Neural cell (in vitro differentiated cells): ENCODE results near the gene RUFY4. TPM values are rescaled to one million over a fixed set of nuclear protein-coding genes. Genes with fewer than 3 reads are reported as not detected.

ENCODE experiments used
- H2AFZ ChIP-seq: fragments of 200-600, 300-800 bp; sonication (generic), shearing (Covaris generic); 2 replicates; pipeline ENCODE4 v1.6.0; 2014; ENCODE audit warnings: low read depth, mild to moderate bottlenecking, antibody characterized with exemption, low read length, moderate library complexity
- H3F3A ChIP-seq: fragments of 200-600 bp; shearing (Covaris generic); 2 replicates; pipeline ENCODE4 v1.6.1; 2016; ENCODE audit warnings: mild to moderate bottlenecking, moderate library complexity, mixed read lengths, antibody characterized with exemption, low read length; ENCODE audit not compliant: insufficient read depth, poor library complexity, severe bottlenecking
- H3K27ac ChIP-seq: fragments of 200-600, 300-800 bp; sonication (generic), shearing (Covaris generic); 2 replicates; pipeline ENCODE4 v1.5.1; 2014; ENCODE audit warnings: mild to moderate bottlenecking, low read length, moderate library complexity
- H3K27me3 ChIP-seq: fragments of 300-800, 200-600 bp; sonication (generic), shearing (Covaris generic); 2 replicates; pipeline ENCODE4 v1.6.0; 2014; ENCODE audit warnings: mild to moderate bottlenecking, low read depth, low read length, moderate library complexity; ENCODE audit not compliant: insufficient read depth
- H3K36me3 ChIP-seq: fragments of 300-800, 200-600 bp; sonication (generic), shearing (Covaris generic); 2 replicates; pipeline ENCODE4 v1.5.1; 2014; ENCODE audit warnings: mild to moderate bottlenecking, antibody characterized with exemption, low read length, moderate library complexity; ENCODE audit not compliant: insufficient read depth
- H3K4me2 ChIP-seq: fragments of 300-800, 200-600 bp; sonication (generic), shearing (Covaris generic); 2 replicates; pipeline ENCODE4 v1.6.0; 2014; ENCODE audit warnings: mild to moderate bottlenecking, low read length
- H3K4me3 ChIP-seq: fragments of 300-800, 200-600 bp; sonication (generic), shearing (Covaris generic); 2 replicates; pipeline ENCODE4 v1.5.1; 2014; ENCODE audit warnings: mild to moderate bottlenecking, low read length, moderate library complexity
- H3K79me2 ChIP-seq: fragments of 200-600 bp; shearing (Covaris generic); replicated peaks from 2 replicates; pipeline ENCODE4 v1.6.0; 2014; ENCODE audit warnings: mild to moderate bottlenecking, low read length, moderate library complexity; ENCODE audit not compliant: insufficient read depth
- H3K9ac ChIP-seq: fragments of 300-800, 200-600 bp; sonication (generic), shearing (Covaris generic); 2 replicates; pipeline ENCODE4 v1.6.1; 2016; ENCODE audit warnings: mild to moderate bottlenecking, low read length, mixed read lengths
- H3K9me2 ChIP-seq: fragments of 200-600 bp; shearing (Covaris generic); 2 replicates; pipeline ENCODE4 v1.6.1; 2016; ENCODE audit warnings: mild to moderate bottlenecking, low read length, mixed read lengths; ENCODE audit not compliant: insufficient read depth
- H3K9me3 ChIP-seq: fragments of 200-600, 300-800 bp; sonication (generic), shearing (Covaris generic); 2 replicates; pipeline ENCODE4 v1.6.1; 2016; ENCODE audit warnings: mild to moderate bottlenecking, mixed run types, low read length, moderate library complexity, mixed read lengths
- H4K20me1 ChIP-seq: fragments of 200-600 bp; shearing (Covaris generic); 2 replicates; pipeline ENCODE4 v1.6.1; 2016; ENCODE audit warnings: mild to moderate bottlenecking, mixed run types; ENCODE audit not compliant: insufficient read depth
- CTCF ChIP-seq: fragments of 450-650 bp; IDR thresholded peaks from 2 replicates; pipeline ENCODE4 v1.5.1; 2014; ENCODE audit warnings: antibody characterized with exemption, mild to moderate bottlenecking, moderate library complexity; ENCODE audit not compliant: poor library complexity, severe bottlenecking
- EP300 ChIP-seq: fragments of 450-650 bp; conservative IDR thresholded peaks from 2 replicates; pipeline ENCODE4 v1.6.1; 2014; ENCODE audit warnings: antibody characterized with exemption, mild to moderate bottlenecking, moderate library complexity; ENCODE audit not compliant: poor library complexity, severe bottlenecking
- EZH2 ChIP-seq: fragments of 200-600, 300-800 bp; shearing (Covaris generic), sonication (generic); IDR thresholded peaks from 2 replicates; pipeline ENCODE4 v1.6.1; 2014; ENCODE audit warnings: antibody characterized with exemption, low read length, borderline replicate concordance, mild to moderate bottlenecking; ENCODE audit not compliant: insufficient read depth, poor library complexity, severe bottlenecking
- MXI1 ChIP-seq: fragments of 450-650 bp; conservative IDR thresholded peaks from 2 replicates; pipeline ENCODE4 v1.6.1; 2014; ENCODE audit warnings: antibody characterized with exemption, mild to moderate bottlenecking; ENCODE audit not compliant: poor library complexity, severe bottlenecking
- POLR2AphosphoS5 ChIP-seq: IDR thresholded peaks from 2 replicates; pipeline ENCODE4 v1.6.1; 2012
- RAD21 ChIP-seq: fragments of 450-650 bp; conservative IDR thresholded peaks from 2 replicates; pipeline ENCODE4 v1.6.1; 2014; ENCODE audit warnings: antibody characterized with exemption, mild to moderate bottlenecking, moderate library complexity
- REST ChIP-seq: IDR thresholded peaks from 2 replicates; pipeline ENCODE4 v1.6.1; 2012; ENCODE audit warnings: borderline replicate concordance
- SMC3 ChIP-seq: fragments of 450-650 bp; conservative IDR thresholded peaks from 2 replicates; pipeline ENCODE4 v1.6.1; 2014; ENCODE audit warnings: antibody characterized with exemption, mild to moderate bottlenecking, moderate library complexity; ENCODE audit not compliant: poor library complexity
- TAF1 ChIP-seq: IDR thresholded peaks from 2 replicates; pipeline ENCODE4 v1.6.1; 2012; ENCODE audit warnings: low read depth
- polyA plus RNA-seq: library from polyadenylated mRNA; depleted of rRNA; stranded (reverse); fragments of >200 nt; gene quantifications from 2 replicates; pipeline ENCODE4 v1.2.3, GENCODE V29; 2014

RUFY4 gene
- polyA plus RNA-seq, 1 donor from 2014 or later = not detected

- H4K20me1 ChIP-seq = no peaks in the 10 kb centered on the region
- H3K4me3 ChIP-seq = no peak overlapping the region
- H3K79me2 ChIP-seq = no peaks in the 10 kb centered on the region
- H3K27ac ChIP-seq = no peak overlapping the region
- no peak for TF ChIP-seq EZH2
- no peak for TF ChIP-seq POLR2AphosphoS5
- TF ChIP-seq TAF1 = no peak
- no peak for TF ChIP-seq CTCF
- TF ChIP-seq EP300 = no peak
- TF ChIP-seq MXI1 = no peak
- no peak for TF ChIP-seq SMC3
- TF ChIP-seq REST = no peak
- no peak for TF ChIP-seq RAD21
- no peaks in the 10 kb centered on the region for H3K9me2 ChIP-seq
- H3K4me2 ChIP-seq = no peak overlapping the region
- no peaks in the 10 kb centered on the region for H3K36me3 ChIP-seq
- H3K27me3 ChIP-seq = no peaks in the 10 kb centered on the region
- no peak overlapping the region for H2AFZ ChIP-seq
- no peak overlapping the region for H3K9ac ChIP-seq
- no peaks in the 10 kb centered on the region for H3K9me3 ChIP-seq
- no peaks in the 10 kb centered on the region for H3F3A ChIP-seq
Measured at GRCh38 chr2:218067523-218067922, 1.5 kb upstream of the RUFY4 start.

- no peak overlapping the region for H3K4me3 ChIP-seq
- no peak overlapping the region for H3K4me2 ChIP-seq
- no peaks in the 10 kb centered on the region for H3K79me2 ChIP-seq
- no peak for TF ChIP-seq POLR2AphosphoS5
- no peak for TF ChIP-seq TAF1
- no peak for TF ChIP-seq MXI1
- TF ChIP-seq REST = no peak
- no peak for TF ChIP-seq EP300
- no peak for TF ChIP-seq SMC3
- no peak for TF ChIP-seq RAD21
- no peak for TF ChIP-seq EZH2
- no peak for TF ChIP-seq CTCF
- H3K9ac ChIP-seq = no peak overlapping the region
- no peak overlapping the region for H3K27ac ChIP-seq
- no peak overlapping the region for H2AFZ ChIP-seq
- H3K36me3 ChIP-seq = no peaks in the 10 kb centered on the region
- H3K9me2 ChIP-seq = no peaks in the 10 kb centered on the region
- no peaks in the 10 kb centered on the region for H3F3A ChIP-seq
- H3K27me3 ChIP-seq = no peaks in the 10 kb centered on the region
- no peaks in the 10 kb centered on the region for H3K9me3 ChIP-seq
- H4K20me1 ChIP-seq = no peaks in the 10 kb centered on the region
Measured at GRCh38 chr2:218069606-218070300, 700 bp downstream of the RUFY4 start.
